Activated CD8-positive, alpha-beta memory T cell treated with anti-CD3 and anti-CD28 coated beads for 1 hour (primary cell): ENCODE data around the gene AMPD2.

Experiments
- DNase-seq, 2 donors: peaks; one replicate each; pipeline ENCODE4 v3.0.0-alpha.2; 2020; ENCODE audit warnings: low read depth in 1 of 2; ENCODE audit errors: extremely low read depth in 1 of 2

Gene AMPD2

GRCh38 chr1:109616391-109616790, 3.2 kb upstream of the AMPD2 start:
- DNase-seq = no peak

DNA sequence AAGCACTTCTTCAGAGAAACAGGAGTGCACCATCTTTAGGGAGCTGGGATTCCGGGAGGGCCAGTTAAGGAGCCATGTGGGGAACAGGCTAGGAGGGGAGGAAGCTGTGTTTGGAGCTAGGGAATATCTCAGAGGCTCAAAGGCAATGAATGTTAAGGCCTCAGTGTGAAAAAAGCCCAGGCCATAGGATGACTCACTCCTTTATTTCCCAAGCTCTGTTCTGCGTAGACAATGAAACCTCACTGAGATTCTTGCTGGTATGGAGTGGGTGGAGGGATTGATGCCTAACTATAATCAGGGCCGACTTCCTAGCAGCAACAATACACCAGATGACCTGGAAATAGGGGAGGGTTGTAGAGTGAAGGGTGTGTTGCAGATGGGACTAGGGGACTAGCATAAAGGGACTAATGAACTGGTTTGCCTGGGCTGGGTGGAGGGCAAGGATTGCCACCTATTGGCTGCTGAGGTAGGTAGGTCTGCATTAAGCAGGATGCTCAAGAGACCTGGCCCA, 2.3 kb upstream of the AMPD2 start:
- DNase-seq = no peak

- no peak for DNase-seq
Measured at GRCh38 chr1:109618661-109619575, 719 bp upstream of the AMPD2 start.

- no peak for DNase-seq
Measured at GRCh38 chr1:109620401-109620791, 759 bp downstream of the AMPD2 start.

- peak; percentile 90 to 95 for DNase-seq
Measured at GRCh38 chr1:109620841-109621286, 1.2 kb downstream of the AMPD2 start.

- DNase-seq = no peak
Measured at GRCh38 chr1:109621379-109622136, 1.9 kb downstream of the AMPD2 start.

DNA sequence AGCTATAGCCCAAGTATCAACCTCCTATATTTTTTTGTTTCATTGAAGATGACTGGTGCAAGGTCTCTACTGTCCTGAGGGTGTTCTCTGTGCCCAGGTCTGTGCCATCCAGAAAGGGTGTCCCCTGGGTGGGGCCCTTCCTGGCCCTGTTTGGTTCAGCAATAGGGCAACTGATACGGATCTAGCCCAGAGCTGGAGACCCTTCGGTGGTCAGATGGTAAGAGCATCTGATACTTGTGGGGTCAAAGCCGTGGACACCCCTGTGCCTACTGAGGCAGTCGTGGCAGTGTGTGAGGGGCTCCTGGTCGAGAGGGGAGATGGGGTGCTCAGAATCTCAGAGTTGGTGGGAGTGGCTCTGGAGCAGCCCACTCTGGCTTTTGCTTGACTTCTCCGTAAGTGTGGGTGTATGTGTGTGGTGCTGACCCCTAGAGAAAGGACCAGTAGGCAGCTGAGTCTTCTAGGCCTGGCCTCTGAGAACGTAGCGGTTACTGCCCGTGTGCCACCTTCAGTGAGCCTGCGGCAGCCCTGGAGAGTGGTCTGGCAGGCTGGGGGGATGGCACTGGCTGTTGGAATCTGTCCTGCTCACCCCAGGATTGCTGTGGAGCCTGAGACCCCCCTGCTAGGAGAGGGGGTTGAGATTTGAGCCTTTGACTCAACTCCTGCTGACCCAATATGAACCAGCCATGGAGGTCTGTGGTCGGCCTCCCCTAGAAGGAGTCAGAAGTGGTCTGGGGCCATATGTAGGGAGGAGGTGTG, 2.7 kb downstream of the AMPD2 start:
- no peak for DNase-seq

DNA sequence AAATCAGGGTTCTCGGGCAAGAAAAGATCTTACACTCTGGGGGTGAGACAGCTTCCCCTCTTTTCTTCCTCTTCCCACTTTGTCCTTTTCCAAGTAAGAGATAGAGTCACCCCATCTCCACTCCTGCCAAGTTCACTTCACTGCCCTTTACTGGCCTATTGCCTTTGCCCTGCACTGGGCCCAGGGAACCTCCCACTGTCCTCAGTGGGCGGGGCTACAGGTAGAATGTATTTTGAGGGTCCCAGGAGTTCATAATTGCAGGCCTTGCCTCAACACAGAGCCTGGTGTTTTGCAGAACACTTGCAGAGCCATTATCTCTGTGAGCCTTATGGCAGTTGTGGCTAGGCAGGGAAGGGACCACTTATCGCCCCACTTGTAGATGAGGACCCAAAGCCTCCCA, 3.3 kb downstream of the AMPD2 start:
- DNase-seq = no peak

- DNase-seq = no peak
Measured at GRCh38 chr1:109623601-109624161, 4.0 kb downstream of the AMPD2 start.

DNA sequence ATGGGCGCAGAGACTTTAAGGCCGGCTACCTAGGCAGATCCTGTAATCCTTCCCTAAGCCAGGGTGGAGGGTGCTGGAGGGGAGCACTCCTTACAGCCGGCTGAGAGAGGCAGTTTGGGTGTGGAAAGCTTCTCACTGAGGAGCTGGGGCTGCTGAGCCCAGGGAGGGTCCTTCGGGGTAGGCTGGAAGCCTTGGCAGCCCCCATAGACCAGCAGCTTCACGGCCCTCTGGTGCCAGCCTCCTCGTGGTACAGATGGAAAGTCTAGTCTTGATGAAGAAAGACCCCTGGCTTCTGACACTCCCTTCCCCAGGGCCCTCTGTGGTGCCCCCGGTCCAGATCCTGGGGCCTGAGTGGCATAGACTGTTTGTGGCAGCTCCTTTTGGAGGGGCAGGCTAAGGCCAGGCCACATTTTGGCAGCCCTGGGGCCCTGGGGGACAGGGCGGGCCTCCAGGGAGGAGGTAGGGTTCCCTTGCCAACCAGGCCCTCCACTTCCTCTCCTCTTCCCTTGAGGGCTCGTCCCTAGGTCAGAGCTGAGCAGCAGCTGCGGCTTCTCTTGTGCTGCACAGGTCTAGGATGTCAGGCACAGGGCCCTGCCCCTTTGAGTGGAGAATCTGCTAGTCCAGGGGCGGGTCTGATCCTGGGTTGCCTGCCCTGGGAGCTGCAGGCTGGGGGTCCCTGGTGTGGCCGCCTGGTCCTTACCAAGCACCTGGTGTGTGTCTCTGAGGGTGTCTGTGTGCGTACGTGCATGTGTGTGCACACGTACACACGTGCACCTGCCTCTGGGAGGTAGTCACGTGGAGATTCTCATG, 4.8 kb downstream of the AMPD2 start:
- no peak for DNase-seq

GRCh38 chr1:109625176-109625575, 5.5 kb downstream of the AMPD2 start:
- DNase-seq = no peak

DNA sequence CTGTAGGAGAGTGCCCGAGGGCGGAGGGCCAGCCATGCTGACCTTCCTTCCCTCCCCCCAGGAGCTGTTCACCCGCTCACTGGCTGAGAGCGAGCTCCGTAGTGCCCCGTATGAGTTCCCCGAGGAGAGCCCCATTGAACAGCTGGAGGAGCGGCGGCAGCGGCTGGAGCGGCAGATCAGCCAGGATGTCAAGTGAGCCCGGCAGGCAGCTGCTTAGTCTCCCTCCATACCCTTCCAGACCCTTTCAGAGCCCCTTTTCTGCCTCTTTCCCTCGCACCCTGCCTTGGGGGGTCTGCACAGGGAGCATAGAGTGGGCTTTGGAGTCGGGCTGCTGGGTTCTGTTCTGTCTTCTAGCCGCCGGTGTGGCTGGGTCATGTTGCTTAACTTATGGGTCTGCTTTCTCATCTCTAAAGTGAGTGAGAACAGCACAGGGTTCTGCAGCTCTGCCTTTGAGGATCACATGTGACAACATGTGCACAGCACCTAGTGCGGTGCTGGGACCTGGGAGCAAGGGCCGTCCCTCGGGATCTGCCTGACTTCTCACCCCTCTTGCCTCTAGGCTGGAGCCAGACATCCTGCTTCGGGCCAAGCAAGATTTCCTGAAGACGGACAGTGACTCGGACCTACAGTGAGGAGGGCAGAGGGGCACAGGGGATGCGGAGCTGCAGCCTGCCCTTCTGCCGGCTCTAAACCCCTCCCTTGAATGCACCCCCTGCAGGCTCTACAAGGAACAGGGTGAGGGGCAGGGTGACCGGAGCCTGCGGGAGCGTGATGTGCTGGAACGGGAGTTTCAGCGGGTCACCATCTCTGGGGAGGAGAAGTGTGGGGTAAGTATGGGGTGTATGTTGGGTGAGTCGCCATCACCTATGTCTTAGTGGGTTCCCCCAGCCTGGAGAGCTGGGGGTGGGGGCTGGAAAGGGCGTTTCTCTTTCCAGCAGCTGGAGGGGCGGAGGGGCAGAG, 6.2 kb downstream of the AMPD2 start:
- no peak for DNase-seq

- no peak for DNase-seq
Measured at GRCh38 chr1:109626682-109627408, 7.2 kb downstream of the AMPD2 start.

- DNase-seq = no peak
Measured at GRCh38 chr1:109627692-109628399, 8.2 kb downstream of the AMPD2 start.

DNA sequence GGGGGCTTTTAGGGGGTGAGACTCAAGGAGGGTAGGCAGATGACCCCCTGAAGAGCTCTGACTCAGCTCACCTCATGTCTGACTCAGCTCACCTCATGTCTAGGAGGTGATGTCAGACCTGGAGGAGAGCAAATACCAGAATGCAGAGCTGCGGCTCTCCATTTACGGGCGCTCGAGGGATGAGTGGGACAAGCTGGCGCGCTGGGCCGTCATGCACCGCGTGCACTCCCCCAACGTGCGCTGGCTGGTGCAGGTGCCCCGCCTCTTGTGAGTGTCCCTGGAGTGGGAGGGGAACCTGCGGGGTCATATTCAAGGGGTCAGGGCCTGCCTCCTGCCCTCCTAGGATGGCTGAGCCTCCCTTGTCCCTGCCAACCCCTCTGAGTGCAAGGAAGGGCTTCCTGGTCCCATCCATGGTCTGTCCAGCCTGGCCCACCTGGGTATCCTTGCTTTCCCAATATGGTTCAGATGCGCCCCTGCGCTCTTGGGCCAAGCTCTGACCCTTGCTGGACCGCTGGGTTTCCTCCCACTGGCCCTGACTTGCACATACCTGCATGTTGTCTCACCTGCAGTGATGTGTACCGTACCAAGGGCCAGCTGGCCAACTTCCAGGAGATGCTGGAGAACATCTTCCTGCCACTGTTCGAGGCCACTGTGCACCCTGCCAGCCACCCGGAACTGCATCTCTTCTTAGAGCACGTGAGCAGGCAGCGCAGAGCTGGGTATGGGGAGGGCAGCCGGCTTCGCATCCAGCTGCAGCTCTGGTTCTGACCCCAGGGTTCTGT, 9.1 kb downstream of the AMPD2 start:
- no peak for DNase-seq

- DNase-seq = no peak
Measured at GRCh38 chr1:109629372-109630030, 9.9 kb downstream of the AMPD2 start.
